ENCODE data around the gene BAIAP2L1.
"Not testable (repeated sequence)": the region's sequence is repeated elsewhere in the genome, so short reads cannot be mapped to it uniquely, and the experiment has no call there.

BAIAP2L1 gene

GRCh38 chr7:98319176-98319575, 81.7 kb downstream of the BAIAP2L1 start:
- no peak for DNase-seq (ENCODE audit: low read depth)

- no peak for DNase-seq (ENCODE audit: low read depth)
Observed at GRCh38 chr7:98317366-98318040, 83.4 kb downstream of the BAIAP2L1 start.

- DNase-seq (ENCODE audit: low read depth), result not testable (repeated sequence)
Observed at GRCh38 chr7:98315994-98316527, 84.8 kb downstream of the BAIAP2L1 start.

- DNase-seq (ENCODE audit: low read depth), result no peak
Observed at GRCh38 chr7:98315318-98315993, 85.4 kb downstream of the BAIAP2L1 start.

- no peak for DNase-seq (ENCODE audit: low read depth)
Observed at GRCh38 chr7:98314469-98314868, 86.4 kb downstream of the BAIAP2L1 start.

GRCh38 chr7:98312201-98312600, 88.7 kb downstream of the BAIAP2L1 start:
- no peak for DNase-seq (ENCODE audit: low read depth)

GRCh38 chr7:98309566-98309965, 91.3 kb downstream of the BAIAP2L1 start:
- DNase-seq (ENCODE audit: low read depth), result no peak

DNA sequence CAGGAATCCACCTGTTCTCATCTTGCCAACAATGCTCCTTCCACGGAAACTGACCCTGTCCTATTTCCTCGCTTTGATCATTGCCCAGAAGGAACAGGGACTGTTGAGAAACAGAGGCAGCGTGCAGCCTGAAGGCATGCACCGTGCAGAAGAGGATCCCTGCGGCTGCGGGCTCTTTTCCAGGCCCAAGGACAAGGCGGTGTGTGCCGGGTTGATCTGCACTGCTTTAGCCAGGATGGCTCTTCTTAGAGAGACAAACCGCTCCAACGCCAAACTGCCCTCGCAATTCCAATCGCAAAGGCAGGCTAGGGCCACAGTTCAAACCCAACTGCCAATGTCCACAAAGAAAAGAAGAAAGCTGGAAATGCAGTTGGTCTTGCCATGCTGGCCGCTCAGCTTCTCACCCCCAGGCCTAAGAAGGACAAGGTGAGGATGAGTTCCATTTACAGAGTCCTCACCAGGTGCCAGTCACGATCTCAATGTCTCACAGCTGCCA, 92.9 kb downstream of the BAIAP2L1 start:
- DNase-seq (ENCODE audit: low read depth), result no peak

- DNase-seq (ENCODE audit: low read depth), result no peak
Observed at GRCh38 chr7:98305951-98306535, 94.8 kb downstream of the BAIAP2L1 start.

DNA sequence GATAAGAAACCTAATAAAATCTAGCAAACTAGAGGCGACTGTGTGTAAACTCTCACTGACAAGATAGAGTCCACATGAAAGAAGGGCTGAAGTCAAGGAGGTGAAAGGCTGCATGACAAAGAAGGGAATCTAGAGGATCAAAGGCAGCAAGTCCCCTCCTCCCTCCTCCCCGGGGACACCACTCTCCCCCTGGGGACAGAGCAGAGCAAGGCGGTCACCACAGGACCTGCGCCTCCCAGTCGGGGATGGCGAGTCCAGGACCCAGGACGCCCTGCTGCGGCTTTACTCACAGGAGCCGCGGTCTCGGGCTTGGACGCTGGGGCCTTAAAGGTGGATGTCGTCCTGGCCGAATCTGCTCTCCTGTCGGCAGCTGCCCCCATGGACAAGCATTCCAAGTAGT, 97.0 kb downstream of the BAIAP2L1 start:
- DNase-seq (ENCODE audit: low read depth), result no peak

GRCh38 chr7:98303176-98303865, 97.6 kb downstream of the BAIAP2L1 start:
- no peak for DNase-seq (ENCODE audit: low read depth)

DNA sequence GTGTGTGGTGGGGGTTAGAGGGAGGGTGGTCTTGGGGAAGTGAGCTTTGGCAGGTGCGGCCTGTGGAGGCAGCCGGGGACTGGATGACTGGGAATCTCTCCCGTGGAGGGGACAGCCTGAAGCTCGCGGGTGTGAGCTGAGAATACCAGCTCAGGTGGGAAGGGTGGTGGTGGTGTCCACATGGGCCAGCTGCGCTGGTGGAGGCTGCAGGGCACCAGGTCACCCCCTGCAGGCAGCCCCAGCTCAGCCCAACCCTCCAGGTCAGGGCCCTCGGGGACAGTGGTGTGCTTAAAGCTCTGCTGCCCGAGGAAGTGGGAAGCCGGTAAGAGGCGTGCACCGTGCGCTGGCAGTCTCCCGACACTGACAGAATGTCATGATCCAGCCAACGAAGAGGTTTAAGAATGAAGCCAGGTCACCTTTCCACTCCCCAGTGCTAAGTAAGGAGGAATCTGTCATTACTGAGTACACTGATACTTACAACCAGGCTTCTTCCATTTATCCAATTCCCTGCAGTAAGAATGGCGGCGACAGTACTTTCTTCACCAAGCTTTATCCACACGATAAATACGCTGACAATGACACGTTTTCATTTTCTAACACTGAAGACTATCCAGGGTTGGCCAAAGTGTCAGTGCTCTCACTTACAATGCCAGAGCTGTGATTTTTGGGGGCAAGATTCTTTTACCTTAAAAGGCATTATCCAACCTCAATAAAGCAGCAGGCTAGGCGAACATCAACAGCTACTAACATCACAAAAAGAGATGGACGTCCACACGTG, 99.0 kb downstream of the BAIAP2L1 start:
- DNase-seq (ENCODE audit: low read depth), result no peak

DNA sequence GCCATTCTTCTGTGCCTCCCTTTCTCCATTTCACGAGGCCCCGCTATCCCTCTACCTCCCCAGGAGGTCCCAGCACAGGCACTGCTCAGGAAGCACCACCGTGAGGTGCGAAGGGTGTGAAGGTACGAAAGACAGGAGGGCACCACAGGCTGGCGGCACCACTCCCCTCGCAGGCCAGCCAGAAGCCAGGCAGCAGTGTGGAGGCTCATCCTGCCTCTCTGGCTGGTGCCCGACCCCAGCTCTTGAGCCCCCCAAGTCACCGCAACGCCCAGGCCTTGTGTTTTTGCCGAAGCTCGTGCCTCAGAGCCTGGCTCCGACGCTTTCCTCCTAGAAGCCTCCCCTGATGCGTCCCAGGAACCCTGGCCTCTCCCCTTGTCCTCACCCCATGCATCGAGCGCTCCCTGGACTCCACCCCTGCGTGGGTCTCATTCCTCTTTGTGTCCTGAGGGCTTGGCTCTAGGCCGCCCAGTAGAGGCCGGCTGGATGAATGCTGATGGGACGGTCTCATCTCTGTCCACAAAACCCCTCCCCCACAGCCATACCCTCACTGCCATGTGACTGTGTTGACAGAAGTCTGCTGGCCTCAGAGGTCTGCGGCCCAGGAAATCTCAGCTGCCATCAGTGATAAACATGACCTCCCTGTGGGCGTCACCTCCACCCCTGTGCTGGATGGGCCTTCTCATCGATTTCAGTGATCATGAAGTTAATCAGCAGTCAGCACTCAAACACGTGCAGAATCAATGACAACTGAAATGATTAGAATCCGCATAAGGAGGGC, 100.1 kb downstream of the BAIAP2L1 start:
- DNase-seq (ENCODE audit: low read depth), result no peak

DNA sequence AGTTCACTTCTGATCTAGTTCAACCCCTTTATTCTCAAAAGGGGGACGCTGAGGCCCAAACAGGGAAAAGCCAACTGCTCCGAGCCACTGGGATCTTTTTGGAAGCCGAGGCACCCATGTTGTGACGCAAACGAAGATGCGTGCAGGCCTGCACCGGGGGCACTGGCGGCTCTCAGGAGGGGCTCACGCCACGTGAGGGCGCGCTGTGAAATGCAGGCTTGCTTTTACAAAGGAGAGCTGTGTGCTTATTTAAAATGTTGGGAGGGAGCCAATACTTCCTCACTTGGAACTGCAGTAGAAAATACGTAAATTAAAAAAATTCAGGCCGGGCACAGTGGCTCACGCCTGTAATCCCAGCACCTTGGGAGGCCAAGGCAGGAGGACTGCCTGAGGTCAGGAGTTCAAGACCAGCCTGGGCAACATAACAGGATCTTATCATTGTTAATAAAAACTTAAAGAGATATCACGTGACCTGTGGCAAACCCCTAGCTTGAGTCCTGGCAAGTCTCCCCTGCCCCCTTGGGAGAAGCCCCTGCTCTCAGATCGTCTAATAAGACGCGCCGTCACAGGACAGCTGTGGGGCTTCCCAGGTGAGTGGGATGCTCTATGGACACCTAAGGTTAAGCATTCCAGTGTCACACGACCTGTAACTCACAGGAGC, 103.1 kb downstream of the BAIAP2L1 start:
- DNase-seq (ENCODE audit: low read depth), result no peak

DNA sequence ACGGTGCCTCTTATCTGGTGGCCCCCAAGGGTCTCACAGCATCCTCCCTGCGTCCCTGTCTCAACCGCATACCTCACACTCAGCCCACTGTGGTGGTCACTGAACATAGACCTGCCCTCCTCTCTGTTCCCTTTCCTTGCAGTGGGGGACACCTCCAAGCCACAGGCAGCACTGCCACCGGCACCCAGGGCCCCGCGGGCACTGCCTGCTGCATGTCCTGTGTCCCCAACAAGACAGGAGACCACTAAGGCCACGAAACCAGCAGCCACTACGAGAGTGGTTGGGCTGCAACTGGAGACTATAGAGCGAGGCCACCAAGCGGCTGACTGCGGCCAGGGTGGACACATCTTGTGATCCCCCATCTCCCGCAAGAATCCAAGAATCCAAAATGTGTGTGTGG, 104.1 kb downstream of the BAIAP2L1 start:
- DNase-seq (ENCODE audit: low read depth), result no peak

DNA sequence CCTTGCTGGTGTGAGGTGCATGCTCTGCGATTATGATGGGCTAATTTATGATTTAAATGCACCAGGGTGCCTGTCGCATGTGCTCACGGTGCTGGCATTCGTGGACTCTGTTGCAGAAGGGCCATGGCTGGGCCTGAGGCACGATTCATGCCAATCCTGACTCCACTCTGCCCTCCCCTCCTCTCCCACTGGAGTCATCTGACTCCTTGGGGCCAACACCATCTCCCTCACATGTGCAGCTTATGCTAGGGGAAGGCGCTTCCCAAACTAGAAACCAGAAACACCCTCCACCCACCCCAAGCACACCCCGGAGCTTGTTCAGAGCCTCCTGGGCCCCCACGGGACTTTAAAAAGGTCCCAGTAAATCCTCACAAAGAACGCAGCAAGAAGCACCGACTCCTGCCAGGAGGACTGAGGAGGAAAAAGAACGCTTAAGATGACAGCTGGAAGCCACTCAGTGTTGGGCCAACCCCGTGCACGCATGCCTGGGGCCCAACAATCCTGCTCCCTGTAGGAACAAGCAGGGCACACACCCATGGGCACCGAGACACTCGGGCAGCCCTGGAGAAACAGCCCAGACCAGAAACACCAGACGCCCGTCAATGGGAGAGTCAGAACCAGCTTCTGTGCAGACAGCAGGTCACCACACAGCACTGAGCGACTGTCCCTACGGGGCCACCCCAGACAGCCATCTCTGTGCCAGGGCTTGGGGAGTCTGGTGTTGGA, 105.3 kb downstream of the BAIAP2L1 start:
- DNase-seq (ENCODE audit: low read depth), result no peak

GRCh38 chr7:98294798-98295382, 106.0 kb downstream of the BAIAP2L1 start:
- no peak for DNase-seq (ENCODE audit: low read depth)

GRCh38 chr7:98294326-98294725, 106.6 kb downstream of the BAIAP2L1 start:
- no peak for DNase-seq (ENCODE audit: low read depth)

DNA sequence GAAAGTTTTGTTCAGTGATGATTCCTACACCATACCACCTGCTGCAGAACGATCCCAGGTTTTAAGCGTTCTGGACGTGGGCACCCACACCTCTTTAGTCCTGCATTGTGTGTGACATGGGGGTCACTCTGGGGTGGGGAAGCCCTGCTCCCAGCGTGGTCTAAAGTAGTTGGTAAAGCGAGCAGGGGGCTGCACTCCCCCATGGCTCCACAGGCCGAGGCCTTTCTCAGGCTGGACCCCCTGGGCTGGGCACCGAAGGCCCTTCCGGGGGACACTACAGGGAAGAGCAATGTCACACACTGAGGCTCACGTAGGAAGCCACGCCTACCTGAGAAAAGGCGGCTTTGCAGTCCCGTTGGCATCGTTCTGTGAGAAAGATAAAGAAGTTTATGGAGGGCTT, 107.1 kb downstream of the BAIAP2L1 start:
- no peak for DNase-seq (ENCODE audit: low read depth)

Measured in T-helper 22 cell (primary cell).